IPS-18c (cell line): ENCODE results near the gene GH1.
"Not testable (repeated sequence)": the region's sequence is repeated elsewhere in the genome, so short reads cannot be mapped to it uniquely, and the experiment has no call there.

Experiments
- H3K4me3 ChIP-seq: 2 replicates; pipeline ENCODE4 v1.7.0; 2013; ENCODE audit warnings: low read depth, mild to moderate bottlenecking, low read length, moderate library complexity; ENCODE audit not compliant: insufficient read depth
- H3K9me3 ChIP-seq: one replicate; pipeline ENCODE4 v1.6.1; 2013; ENCODE audit warnings: mild to moderate bottlenecking, low read length, moderate library complexity; ENCODE audit not compliant: control insufficient read depth, insufficient read depth

GH1 gene

DNA sequence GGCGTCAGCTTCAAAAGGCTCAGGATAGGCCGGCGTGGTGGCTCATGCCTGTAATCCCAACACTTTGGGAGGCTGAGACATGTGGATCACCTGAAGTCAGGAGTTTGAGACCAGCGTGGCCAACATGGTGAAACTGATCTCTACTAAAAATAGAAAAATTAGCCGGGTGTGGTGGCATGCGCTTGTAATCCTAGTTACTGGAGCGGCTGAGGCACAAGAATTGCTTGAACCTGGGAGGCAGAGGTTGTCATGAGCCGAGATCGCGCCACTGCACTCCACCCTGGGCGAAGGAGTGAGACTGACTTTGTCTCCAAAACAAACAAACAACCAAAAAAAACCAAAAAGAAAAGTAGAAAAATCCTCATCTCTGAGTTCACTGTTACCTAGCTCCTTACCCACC, 33.5 kb downstream of the GH1 start:
- H3K9me3 ChIP-seq, H3K4me3 ChIP-seq: not testable (repeated sequence)

DNA sequence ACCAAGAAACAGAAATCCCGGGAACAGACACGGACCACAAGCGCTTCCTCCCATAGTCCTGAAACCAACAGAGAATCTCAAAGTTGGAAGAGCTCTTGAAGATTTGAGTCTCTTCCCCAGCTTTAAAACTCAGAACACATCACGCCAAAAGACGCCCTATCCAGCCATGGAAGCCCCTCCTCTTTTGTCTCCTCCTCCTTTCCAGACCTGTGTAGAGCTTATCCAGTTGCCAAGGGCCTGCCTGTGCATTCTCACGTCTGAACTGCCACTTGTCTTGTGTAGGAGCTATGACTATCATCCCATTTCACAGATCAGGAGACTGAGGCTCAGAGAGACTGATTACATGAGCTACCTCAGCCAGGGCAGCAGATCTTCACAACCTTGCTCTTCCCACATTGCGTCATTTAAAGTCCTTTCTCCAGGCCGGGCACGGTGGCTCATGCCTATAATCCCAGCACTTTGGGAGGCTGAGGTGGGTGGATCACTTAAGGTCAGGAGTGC, 36.0 kb downstream of the GH1 start:
- H3K4me3 ChIP-seq, H3K9me3 ChIP-seq: not testable (repeated sequence)

GRCh38 chr17:63881935-63882601, 36.6 kb downstream of the GH1 start, which contains the start of gene GH2:
GH2 (minus strand) TSS chr17:63881944; CDS start chr17:63881801, 143 bp downstream.
- H3K4me3 ChIP-seq = no peak within 1 kb of the TSS
- H3K9me3 ChIP-seq = no peaks in the 10 kb centered on the region

- not testable (repeated sequence) for H3K9me3 ChIP-seq, H3K4me3 ChIP-seq
Observed at GRCh38 chr17:63881337-63881736, 37.3 kb downstream of the GH1 start.

GRCh38 chr17:63880706-63881105, 37.9 kb downstream of the GH1 start:
- Histone ChIP-seq H3K4me3 (no peak overlapping the region), H3K9me3 (no peaks in the 10 kb centered on the region)

DNA sequence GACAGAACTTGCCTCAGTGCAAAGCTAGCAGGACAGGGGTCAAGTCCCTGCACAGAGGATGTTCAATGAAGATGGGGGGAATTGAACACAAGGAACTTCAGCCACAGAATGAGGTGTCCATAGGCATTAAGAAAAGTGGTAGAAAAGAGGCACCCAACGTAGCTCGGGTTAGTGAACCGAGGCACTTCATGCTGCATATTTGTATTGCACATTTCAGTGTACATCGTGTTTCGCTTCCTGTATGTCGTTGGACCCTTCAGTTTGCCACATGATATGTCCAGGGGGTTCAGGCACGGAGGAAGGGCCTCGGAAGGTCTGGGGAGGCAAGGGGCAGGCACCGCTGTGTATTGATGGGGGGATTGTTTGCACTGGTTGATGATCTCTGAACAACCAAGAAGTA, 40.2 kb downstream of the GH1 start:
- H3K9me3 ChIP-seq = not testable (repeated sequence)

DNA sequence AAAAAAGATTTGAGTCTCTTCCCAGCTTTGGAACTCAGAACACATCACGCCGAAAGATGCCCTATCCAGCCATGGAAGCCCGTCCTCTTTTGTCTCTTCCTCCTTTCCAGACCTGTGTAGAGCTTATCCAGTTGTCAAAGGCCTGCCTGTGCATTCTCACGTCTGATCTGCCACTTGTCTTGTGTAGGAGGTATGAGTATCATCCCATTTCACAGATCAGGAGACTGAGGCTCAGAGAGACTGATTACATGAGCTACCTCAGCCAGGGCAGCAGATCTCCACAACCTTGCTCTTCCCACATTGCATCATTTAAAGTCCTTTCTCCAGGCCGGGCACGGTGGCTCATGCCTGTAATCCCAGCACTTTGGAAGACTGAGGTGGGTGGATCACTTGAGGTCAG, 43.9 kb downstream of the GH1 start:
- H3K4me3 ChIP-seq, H3K9me3 ChIP-seq: not testable (repeated sequence)

More for the DNA sequence above, 40.2 kb downstream of the GH1 start:
- H3K4me3 ChIP-seq = not testable (repeated sequence)

DNA sequence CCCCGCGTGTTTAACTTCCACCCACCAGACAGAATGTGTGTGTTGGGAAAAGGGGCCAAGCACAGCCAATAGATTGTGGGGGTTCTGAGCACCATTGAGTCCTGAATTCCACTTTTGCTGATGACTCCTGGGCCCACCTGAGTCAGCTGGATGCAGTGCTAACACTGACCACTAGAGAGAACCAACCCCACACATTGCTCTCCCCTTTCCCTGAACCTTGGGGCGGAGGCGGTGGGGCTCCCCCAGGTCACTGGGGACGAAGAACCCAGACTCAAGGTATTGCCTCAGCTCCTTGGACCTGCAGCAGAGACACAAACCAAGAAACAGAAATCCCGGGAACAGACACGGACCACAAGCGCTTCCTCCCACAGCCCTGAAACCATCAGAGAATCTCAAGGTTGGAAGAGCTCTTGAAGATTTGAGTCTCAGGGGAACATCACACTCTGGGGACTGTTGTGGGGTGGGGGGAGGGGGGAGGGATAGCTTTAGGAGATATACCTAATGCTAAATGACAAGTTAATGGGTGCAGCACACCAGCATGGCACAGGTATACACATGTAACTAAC, 44.5 kb downstream of the GH1 start:
- not testable (repeated sequence) for H3K9me3 ChIP-seq, H3K4me3 ChIP-seq

- not testable (repeated sequence) for H3K9me3 ChIP-seq
Observed at GRCh38 chr17:63873577-63873976, 45.1 kb downstream of the GH1 start, which contains the start of gene CSH2. CSH2 (minus strand) TSS chr17:63873677; CDS start chr17:63873614, 63 bp downstream.

GRCh38 chr17:63871646-63872365, 46.8 kb downstream of the GH1 start:
- not testable (repeated sequence) for H3K9me3 ChIP-seq, H3K4me3 ChIP-seq

More at GRCh38 chr17:63873577-63873976, 45.1 kb downstream of the GH1 start, which contains the start of gene CSH2:
- not testable (repeated sequence) for H3K4me3 ChIP-seq

DNA sequence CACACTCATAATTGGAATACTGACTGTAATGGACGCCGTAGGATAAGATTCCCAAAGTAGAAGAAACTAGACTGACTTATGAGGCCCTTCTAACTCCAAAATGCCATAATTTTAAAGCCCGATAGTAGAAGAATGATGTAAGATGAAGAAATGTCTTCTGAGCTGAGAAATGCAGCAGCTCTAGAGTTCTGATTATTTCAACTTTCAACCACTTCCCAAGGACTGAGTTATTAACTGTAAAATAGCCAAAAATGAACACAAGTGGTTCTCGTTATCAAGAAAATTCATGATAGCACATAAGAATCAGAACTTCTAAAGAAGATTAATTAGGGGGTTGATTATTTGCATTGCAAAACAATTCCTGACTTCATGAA, 48.4 kb downstream of the GH1 start:
- H3K9me3 ChIP-seq, H3K4me3 ChIP-seq: not testable (repeated sequence)

DNA sequence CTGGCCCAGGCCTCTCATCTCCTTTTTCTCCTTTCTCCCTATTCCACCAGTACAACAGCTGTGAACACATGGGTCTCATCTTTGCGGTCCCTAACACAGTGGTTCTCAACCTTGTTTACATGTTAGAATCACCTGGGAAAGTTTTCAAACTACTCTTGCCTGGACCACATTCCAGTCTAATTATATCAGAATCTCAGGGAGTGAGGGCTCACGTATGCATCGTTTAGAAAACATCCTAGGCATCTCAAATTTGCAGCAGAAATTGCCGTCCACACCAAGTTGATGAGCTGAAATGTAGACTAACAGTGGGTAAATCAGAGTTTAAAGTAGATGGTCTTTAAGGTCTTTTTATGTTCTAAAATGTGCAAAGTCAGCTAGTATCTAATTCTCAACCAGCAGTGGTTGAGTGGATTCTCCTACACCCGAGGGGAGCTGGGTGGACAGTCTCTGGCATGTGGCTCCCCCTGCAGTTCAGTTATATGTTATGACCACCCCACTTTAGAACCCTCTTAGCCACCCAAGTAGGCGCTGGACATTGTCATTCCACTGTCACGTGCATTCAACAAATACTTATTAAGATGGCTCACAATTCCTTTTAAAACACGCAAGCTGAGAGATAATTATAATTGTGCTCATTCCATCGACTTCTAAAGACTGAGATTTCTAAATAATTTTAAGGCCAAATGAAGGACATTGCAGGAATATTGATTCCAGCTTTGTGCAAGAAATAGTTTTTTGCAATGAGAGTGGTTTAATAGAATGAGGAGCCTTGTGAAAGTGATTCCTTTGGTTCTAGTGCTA, 48.9 kb downstream of the GH1 start:
- not testable (repeated sequence) for H3K9me3 ChIP-seq, H3K4me3 ChIP-seq
